Mesodermal cell (in vitro differentiated cells): ENCODE results near the gene NUP50.
"Not testable (repeated sequence)": the region's sequence is repeated elsewhere in the genome, so short reads cannot be mapped to it uniquely, and the experiment has no call there.

Experiments used
- H3K27ac ChIP-seq: 2 replicates; pipeline ENCODE4 v1.7.0; 2013; ENCODE audit warnings: mild to moderate bottlenecking, low read depth, low read length, moderate library complexity; ENCODE audit not compliant: severe bottlenecking
- H3K36me3 ChIP-seq: 2 replicates; pipeline ENCODE4 v1.7.1; 2013; ENCODE audit warnings: mild to moderate bottlenecking, low read length, moderate library complexity; ENCODE audit not compliant: control insufficient read depth, insufficient read depth
- H3K4me1 ChIP-seq: one replicate; pipeline ENCODE4 v1.7.1; 2013; ENCODE audit warnings: mild to moderate bottlenecking, low read length; ENCODE audit not compliant: insufficient read depth, control insufficient read depth, poor library complexity, severe bottlenecking
- H3K4me3 ChIP-seq: 2 replicates; pipeline ENCODE4 v1.7.0; 2013; ENCODE audit warnings: low read length, control low read depth, mild to moderate bottlenecking; ENCODE audit not compliant: insufficient read depth, poor library complexity, severe bottlenecking; ENCODE audit errors: extremely low read depth
- H3K9me3 ChIP-seq: 2 replicates; pipeline ENCODE4 v1.7.1; 2013; ENCODE audit warnings: mild to moderate bottlenecking, low read length, moderate library complexity; ENCODE audit not compliant: control insufficient read depth
- WGBS, 2 experiments: methylation state at CpG; one replicate each; pipeline ENCODE4 v1.1.5; 2013; ENCODE audit warnings: missing lambda C conversion rate in 2 of 2; ENCODE audit not compliant: insufficient coverage in 2 of 2; 5-methylcytosine and 5-hydroxymethylcytosine counted together

NUP50 gene

DNA sequence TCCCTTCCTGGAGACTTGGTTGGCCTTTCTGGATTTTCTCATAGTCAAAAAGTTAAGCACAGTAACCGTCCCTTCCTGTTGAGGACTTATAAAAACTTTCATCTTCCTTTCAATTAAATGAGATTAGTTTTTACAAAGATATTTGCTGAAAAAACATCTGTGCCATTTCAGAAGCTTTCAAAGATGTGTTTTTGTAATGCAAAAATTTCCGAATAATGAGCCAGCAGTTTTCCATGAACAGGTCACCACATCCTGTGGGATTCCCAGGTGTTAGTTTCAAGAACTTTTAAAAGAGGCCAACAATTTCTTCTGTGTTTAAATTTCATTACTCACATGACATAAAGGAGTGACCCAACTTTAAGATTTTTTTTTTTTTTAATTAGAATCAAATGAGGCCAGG is 18.0 kb downstream of the NUP50 start:
- WGBS, 2 experiments = 100% methylated on average over 1 to 2 of the region's 2 CpGs
- Histone ChIP-seq H3K36me3 (peaks cover 87% of the 10 kb centered on the region), H3K27ac (no peak overlapping the region), H3K9me3 (no peaks in the 10 kb centered on the region), H3K4me1 (no peaks in the 10 kb centered on the region), H3K4me3 (no peak overlapping the region)

- no peaks in the 10 kb centered on the region for H3K9me3 ChIP-seq
- no peak overlapping the region for H3K4me3 ChIP-seq
- no peak overlapping the region for H3K27ac ChIP-seq
- 95 to 98% methylated on average over 13 of the region's 13 CpGs for WGBS, 2 experiments
- H3K36me3 ChIP-seq = peaks cover 75% of the 10 kb centered on the region
- H3K4me1 ChIP-seq = no peaks in the 10 kb centered on the region
Measured at GRCh38 chr22:45183974-45184373, 20.2 kb downstream of the NUP50 start.

DNA sequence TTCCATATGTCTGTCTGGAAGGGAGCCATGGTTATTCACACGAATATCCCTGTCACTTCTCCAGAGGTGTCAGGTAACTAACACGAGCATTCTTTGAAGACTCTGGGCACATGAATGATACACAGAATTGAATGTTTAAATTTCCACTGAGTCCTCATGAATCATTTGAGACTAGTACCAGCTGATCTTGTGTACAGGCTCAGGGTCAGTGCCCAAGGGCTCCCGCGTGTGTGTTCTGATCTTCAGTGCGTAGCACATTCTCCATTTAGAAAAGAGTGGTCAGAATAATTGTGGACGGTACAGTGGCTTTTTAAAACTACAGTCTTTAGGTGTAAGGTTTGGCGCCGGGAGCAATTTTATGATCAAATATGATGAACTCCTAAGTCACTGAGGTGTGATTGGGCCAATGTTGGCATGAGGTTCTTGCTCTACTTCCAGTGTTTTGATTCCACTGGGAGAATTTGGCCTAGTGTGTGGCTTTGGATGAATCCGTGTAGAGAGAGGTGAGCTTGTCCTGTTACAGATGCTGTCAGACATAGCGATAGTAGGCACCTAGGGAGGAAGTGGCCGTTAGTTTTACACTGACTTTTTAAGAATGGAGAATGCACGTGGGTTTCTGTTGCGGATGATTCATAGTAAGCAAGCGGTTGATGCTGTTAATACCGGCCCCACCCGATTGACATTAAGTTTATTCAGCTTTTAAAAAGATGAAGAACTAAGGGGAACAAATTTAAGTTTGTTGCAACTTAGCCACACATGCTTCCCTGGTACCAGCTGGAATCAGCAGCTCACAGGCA is 22.2 kb downstream of the NUP50 start:
- peaks cover 56% of the 10 kb centered on the region for H3K36me3 ChIP-seq
- WGBS, 2 experiments = 97 to 98% methylated on average over 15 to 16 of the region's 16 CpGs
- H3K27ac ChIP-seq = no peak overlapping the region
- no peak overlapping the region for H3K4me3 ChIP-seq
- H3K9me3 ChIP-seq = no peaks in the 10 kb centered on the region
- H3K4me1 ChIP-seq = no peaks in the 10 kb centered on the region

DNA sequence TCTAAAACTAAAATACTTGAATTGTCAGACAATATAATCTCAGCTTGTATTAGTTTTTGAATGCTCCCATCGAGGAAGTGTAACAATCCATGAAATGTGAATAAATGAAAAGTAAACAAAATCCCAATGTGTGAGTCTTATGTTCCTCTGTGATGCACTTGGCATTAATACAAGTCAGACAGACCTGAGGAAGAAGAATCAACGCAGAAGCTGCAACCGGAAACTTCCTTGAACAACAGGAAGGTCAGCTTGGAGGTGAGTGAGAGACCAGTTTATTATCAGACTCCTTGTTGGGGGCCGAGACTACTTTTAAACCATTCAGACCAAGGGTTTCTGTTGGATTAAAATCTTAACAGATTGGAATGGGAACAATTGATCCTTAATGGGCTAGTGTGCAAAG is 24.2 kb downstream of the NUP50 start:
- no peaks in the 10 kb centered on the region for H3K4me1 ChIP-seq
- H3K36me3 ChIP-seq = peaks cover 36% of the 10 kb centered on the region
- 100% methylated on average over 2 to 3 of the region's 4 CpGs for WGBS, 2 experiments
- no peaks in the 10 kb centered on the region for H3K9me3 ChIP-seq
- no peak overlapping the region for H3K4me3 ChIP-seq
- H3K27ac ChIP-seq = peak overlapping the region; percentile 16

DNA sequence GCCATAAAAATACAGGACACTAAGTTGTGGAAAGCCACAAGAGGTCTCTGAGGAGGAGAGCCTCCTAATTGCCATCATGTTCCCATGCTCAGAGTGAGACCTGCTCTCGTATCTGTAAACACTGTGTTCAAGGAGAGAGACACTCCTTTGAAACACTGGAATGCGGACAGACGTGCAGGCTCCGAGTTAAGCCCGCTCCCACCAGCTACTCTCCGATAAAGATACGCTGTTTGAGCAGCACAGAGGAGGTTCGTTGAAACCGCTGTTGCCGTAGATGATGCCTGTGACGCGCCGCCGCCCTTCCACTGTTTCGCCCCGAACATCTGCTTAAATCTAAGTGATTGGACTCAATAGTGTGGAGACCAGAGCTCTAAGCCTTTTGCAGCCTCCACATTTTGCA is 25.1 kb downstream of the NUP50 start:
- H3K27ac ChIP-seq = no peak overlapping the region
- no peak overlapping the region for H3K4me3 ChIP-seq
- peaks cover 6% of the 10 kb centered on the region for H3K4me1 ChIP-seq
- 90 to 91% methylated on average over 16 of the region's 16 CpGs for WGBS, 2 experiments
- peaks cover 27% of the 10 kb centered on the region for H3K36me3 ChIP-seq
- no peaks in the 10 kb centered on the region for H3K9me3 ChIP-seq

- H3K27ac ChIP-seq = no peak overlapping the region
- H3K4me3 ChIP-seq = no peak overlapping the region
- 90 to 100% methylated on average over 2 of the region's 4 CpGs for WGBS, 2 experiments
- peaks cover 6% of the 10 kb centered on the region for H3K4me1 ChIP-seq
- H3K36me3 ChIP-seq = peaks cover 24% of the 10 kb centered on the region
- H3K9me3 ChIP-seq = no peaks in the 10 kb centered on the region
Measured at GRCh38 chr22:45190202-45190872, 26.6 kb downstream of the NUP50 start.

- H3K27ac ChIP-seq, H3K9me3 ChIP-seq, H3K4me3 ChIP-seq, H3K4me1 ChIP-seq: not testable (repeated sequence)
- WGBS, 2 experiments = 75 to 83% methylated on average over 6 to 7 of the region's 9 CpGs
- H3K36me3 ChIP-seq = peaks cover 27% of the 10 kb centered on the region
Measured at GRCh38 chr22:45191746-45192145, 28.0 kb downstream of the NUP50 start.

DNA sequence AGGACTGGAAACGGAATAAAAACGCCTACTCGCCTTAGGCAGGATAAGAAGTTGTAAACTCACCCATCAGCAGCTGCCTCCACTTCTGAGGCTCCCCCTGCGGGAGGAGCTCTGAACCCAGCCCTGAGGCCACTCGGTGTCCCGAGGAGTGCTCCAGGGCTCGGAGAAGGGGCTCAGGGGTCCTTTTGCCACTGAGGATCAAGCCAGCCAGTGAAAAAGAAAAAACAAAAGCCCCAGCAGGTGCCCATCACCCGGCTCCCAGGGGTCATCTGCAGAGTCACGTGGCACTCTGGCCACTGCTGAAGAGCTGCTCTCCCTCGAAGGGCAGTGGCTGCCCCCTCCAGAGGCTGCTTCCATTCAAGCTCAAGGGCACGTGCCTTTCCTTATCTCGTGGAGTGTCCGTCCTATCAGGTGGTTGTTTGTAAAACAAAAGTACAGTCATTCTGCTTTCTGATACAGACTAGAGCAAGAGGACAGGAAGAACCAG is 29.0 kb downstream of the NUP50 start:
- no peak overlapping the region for H3K4me3 ChIP-seq
- peaks cover 31% of the 10 kb centered on the region for H3K36me3 ChIP-seq
- 21 to 32% methylated on average over 9 to 12 of the region's 13 CpGs for WGBS, 2 experiments
- H3K4me1 ChIP-seq = peaks cover 6% of the 10 kb centered on the region
- no peak overlapping the region for H3K27ac ChIP-seq
- no peaks in the 10 kb centered on the region for H3K9me3 ChIP-seq

DNA sequence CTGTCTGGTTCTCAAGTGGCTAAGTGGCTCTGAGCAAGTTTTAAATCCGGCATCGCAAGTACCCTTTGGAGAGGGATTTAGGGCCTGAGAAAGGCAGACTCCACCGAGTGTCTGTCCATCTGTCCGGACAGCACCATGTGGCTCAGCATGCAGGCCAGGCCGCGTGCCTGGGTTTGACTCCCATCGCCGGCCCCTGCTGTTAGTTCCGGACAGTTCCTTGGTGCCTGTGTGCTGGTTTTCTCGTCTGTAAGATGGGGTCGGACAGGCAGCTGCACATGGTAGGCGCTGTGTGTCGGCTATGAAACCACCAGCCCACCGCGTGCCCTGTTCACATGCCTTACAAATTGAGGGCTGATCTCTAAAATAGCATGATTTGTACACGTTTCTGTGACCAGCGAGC is 31.0 kb downstream of the NUP50 start:
- WGBS, 2 experiments = 94 to 96% methylated on average over 17 of the region's 17 CpGs
- no peak overlapping the region for H3K4me3 ChIP-seq
- H3K27ac ChIP-seq = no peak overlapping the region
- H3K9me3 ChIP-seq = no peaks in the 10 kb centered on the region
- H3K4me1 ChIP-seq = peaks cover 11% of the 10 kb centered on the region
- peaks cover 32% of the 10 kb centered on the region for H3K36me3 ChIP-seq

- H3K4me3 ChIP-seq = no peak overlapping the region
- 89 to 91% methylated on average over 5 of the region's 7 CpGs for WGBS, 2 experiments
- H3K4me1 ChIP-seq = peaks cover 13% of the 10 kb centered on the region
- H3K36me3 ChIP-seq = peaks cover 37% of the 10 kb centered on the region
- H3K27ac ChIP-seq = no peak overlapping the region
- H3K9me3 ChIP-seq = no peaks in the 10 kb centered on the region
Measured at GRCh38 chr22:45195616-45196015, 31.9 kb downstream of the NUP50 start.

DNA sequence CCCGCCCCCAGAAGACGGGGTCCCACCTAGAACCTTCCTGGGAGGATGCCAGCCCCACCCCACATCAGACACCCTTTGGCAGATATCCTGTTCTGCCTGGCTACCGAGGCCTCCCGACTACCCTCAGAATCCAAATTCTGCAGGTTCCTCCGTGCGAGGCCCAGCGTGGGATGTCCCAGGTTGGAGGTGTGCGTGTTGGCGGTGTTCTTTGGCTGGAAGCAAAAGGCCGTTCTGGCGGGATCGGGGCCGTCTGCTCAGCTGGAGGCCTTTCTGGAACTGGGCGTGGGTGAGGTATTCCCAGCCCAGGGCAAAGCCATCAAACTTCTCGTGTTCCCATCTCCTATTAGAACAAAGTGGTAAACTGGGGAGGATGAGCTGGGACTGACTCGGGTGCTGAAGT is 32.6 kb downstream of the NUP50 start:
- Histone ChIP-seq H3K4me3 (no peak overlapping the region), H3K27ac (no peak overlapping the region), H3K36me3 (peaks cover 39% of the 10 kb centered on the region), H3K9me3 (no peaks in the 10 kb centered on the region), H3K4me1 (peaks cover 19% of the 10 kb centered on the region)
- 96 to 97% methylated on average over 10 to 16 of the region's 16 CpGs for WGBS, 2 experiments
